GM19351 (cell line): Measurements from ENCODE around the gene DNAAF3.
A peak's percentile ranks its signal among the peaks of the same experiment; 100 is the strongest.

Experiments
- ATAC-seq: cut with Tn5 transposase; IDR thresholded peaks from one replicate; pipeline ENCODE4 v1.9.1; 2021; ENCODE audit warnings: mild to moderate bottlenecking, moderate library complexity; ENCODE audit not compliant: unreplicated experiment

The DNAAF3 gene

DNA sequence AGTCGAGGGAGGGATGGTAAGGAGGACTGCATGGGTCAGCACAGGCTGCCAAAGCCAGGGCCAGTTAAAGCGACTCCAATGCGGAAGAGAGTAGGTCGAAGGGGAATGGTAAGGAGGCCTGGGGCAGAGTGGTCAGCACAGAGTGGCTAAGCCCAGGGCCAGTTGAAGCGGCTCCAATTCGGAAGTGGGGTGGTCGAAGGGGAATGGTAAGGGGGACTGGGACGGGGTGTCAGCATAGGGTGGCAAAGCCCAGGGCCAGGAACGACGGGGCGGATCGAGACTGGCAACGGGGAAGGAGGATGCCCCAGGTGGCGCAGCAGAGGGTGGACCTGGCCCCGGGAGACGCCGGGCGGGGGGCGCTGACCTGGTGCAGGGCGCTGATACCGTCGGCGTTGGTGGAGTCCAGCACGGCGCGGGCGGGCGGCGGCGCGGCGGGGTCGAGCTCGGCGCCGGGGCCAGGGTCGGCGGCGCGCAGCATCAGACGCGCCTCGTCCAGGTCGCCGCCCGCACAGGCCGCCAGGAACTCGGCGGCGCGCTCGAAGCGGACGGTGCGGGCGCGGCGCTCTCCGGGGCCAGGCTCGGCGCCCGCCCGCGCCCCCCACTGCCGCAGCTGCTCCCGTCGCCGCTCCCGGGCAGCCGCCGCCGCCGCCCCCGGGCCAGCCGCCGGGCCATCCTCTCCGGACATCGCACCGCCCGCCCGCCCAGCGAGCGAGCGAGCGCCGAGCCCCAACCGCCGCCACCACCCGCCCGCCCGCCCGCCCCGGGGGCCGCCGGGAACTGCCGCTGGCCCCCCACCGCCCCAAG is 49.4 kb downstream of the DNAAF3 start, which contains the start of gene PPP1R12C:
PPP1R12C (minus strand) TSS at position 779 of the 804 bp plus-strand sequence; CDS start at position 685, 94 bp downstream.
- ATAC-seq: peak; percentile 4

GRCh38 chr19:55116232-55116858 is 50.1 kb downstream of the DNAAF3 start:
- no peak for ATAC-seq

DNA sequence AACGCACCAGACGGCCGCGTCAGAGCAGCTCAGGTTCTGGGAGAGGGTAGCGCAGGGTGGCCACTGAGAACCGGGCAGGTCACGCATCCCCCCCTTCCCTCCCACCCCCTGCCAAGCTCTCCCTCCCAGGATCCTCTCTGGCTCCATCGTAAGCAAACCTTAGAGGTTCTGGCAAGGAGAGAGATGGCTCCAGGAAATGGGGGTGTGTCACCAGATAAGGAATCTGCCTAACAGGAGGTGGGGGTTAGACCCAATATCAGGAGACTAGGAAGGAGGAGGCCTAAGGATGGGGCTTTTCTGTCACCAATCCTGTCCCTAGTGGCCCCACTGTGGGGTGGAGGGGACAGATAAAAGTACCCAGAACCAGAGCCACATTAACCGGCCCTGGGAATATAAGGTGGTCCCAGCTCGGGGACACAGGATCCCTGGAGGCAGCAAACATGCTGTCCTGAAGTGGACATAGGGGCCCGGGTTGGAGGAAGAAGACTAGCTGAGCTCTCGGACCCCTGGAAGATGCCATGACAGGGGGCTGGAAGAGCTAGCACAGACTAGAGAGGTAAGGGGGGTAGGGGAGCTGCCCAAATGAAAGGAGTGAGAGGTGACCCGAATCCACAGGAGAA is 50.9 kb downstream of the DNAAF3 start:
- ATAC-seq: no peak

- no peak for ATAC-seq
These were observed 51.8 kb downstream of the DNAAF3 start for GRCh38 chr19:55114566-55115145.

DNA sequence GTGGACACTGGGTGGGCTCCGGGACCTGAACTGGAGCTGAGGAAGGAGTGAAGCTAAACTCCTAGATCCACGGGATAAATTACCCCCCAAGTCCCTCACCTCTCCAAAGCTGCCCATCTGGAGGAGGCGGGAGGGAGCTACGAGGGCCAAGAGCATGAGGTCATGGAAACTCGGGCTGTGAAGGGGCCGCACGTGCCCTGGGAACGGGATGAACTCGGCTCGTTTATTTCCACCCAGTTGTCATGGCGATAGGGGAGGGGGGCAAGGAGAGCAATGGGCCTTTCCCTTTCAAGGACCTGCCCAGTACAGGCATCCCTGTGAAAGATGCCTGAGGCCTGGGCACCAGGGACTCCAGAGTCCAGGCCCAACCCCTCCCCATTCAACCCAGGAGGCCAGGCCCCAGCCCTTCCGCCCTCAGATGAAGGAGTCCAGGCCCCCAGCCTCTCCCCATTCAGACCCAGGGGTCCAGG is 52.8 kb downstream of the DNAAF3 start:
- ATAC-seq: no peak

DNA sequence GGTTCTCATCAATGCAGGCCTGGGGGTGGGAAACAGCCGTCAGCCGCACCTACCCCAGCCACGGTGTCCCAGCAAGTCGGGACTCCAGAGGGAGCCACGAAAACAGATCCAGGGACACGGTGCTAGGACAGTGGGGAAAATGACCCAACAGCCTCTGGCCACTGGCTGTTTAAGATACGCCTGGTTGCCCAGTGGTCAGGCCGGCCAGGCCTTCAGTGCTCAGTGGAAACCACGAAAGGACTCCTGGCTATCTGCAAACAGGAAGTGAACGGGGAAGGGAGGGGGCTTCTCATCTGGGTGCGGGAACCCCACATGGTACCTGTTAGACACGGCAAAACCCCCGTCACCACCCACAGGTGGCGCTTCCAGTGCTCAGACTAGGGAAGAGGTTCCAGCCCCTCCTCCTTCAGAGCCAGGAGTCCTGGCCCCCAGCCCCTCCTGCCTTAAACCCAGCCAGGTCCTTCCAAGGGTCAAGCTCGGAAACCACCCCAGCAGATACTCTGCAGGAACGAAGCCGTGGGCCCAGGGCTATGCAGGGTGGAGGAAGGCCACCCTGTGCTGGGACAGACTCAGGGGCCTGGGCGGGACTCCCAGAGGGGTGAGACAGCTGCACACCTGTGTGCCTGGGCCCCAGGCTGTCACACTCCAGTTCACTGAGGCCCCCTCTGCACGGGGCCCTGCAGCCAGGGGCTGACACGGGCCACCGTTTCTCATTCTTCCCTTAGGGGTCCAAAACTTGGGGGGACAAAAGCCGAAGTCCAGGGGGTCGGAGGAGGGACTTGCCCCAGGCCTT is 53.4 kb downstream of the DNAAF3 start:
- no peak for ATAC-seq

GRCh38 chr19:55112246-55112776 is 54.1 kb downstream of the DNAAF3 start:
- no peak for ATAC-seq

DNA sequence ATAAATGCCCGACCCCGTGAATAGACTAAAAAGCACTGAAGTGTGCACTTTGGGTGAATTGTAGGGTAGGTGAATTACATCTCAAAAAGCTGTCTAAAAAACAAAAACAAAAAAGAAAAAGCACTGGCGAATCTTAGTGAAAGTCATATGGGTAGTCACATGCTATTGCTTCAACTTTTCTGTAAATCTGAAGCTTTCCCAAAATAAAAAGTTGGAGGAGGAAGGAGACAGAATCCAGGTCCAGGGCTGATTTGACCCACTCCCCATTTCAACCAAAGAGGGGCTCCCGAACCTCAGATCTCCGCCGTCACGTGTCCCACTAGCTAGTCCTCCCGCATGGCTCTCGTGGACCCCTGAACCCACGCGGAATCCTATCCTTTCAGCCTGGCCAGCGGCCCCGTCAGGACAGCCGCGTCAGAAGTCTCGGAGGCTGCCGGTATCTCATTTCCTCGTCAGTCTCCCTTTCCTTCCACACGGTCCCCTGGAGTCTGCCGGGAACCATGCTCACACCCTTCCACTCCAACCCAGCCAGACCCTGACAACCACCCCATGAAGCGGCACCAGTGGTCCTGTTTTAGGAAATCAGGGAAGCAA is 55.1 kb downstream of the DNAAF3 start:
- no peak for ATAC-seq

GRCh38 chr19:55109527-55110291 is 56.7 kb downstream of the DNAAF3 start:
- no peak for ATAC-seq
